Nephron progenitor cell (in vitro differentiated cells): Measurements from ENCODE around the gene FSHR.

ENCODE experiments used
- DNase-seq: peaks from one replicate; pipeline ENCODE4 v3.0.0; 2021
- H3K27ac Mint-ChIP-seq: 2 replicates; pipeline ENCODE4 v1.8.0; 2021; ENCODE audit warnings: mild to moderate bottlenecking, moderate library complexity, mixed read lengths
- H3K27me3 Mint-ChIP-seq: 2 replicates; pipeline ENCODE4 v1.8.0; 2021; ENCODE audit warnings: mild to moderate bottlenecking, low read depth, mixed read lengths; ENCODE audit not compliant: poor library complexity
- H3K36me3 Mint-ChIP-seq: 2 replicates; pipeline ENCODE4 v1.8.0; 2021; ENCODE audit warnings: low read depth, mixed read lengths
- H3K4me1 Mint-ChIP-seq: 2 replicates; pipeline ENCODE4 v1.8.0; 2021; ENCODE audit warnings: mixed read lengths
- H3K4me3 Mint-ChIP-seq: 2 replicates; pipeline ENCODE4 v1.8.0; 2021; ENCODE audit warnings: mild to moderate bottlenecking, moderate library complexity, mixed read lengths
- H3K9me3 Mint-ChIP-seq: 2 replicates; pipeline ENCODE4 v1.8.0; 2021; ENCODE audit warnings: mild to moderate bottlenecking, moderate library complexity, mixed read lengths
- CTCF ChIP-seq: fragments of 200-600 bp; sonication (generic); IDR thresholded peaks from 2 replicates; pipeline ENCODE4 v1.5.0; 2021; ENCODE audit warnings: antibody characterized with exemption

The FSHR gene

GRCh38 chr2:49102146-49102545, 52.2 kb downstream of the FSHR start:
- TF ChIP-seq CTCF = no peak
- Mint-ChIP-seq H3K27me3 (peaks cover 4% of the 10 kb centered on the region), H3K9me3 (no peaks in the 10 kb centered on the region), H3K36me3 (no peaks in the 10 kb centered on the region), H3K27ac (no peak overlapping the region), H3K4me1 (no peaks in the 10 kb centered on the region), H3K4me3 (no peak overlapping the region)
- no peak for DNase-seq

- TF ChIP-seq CTCF = no peak
- Mint-ChIP-seq H3K4me1 (no peaks in the 10 kb centered on the region), H3K27me3 (no peaks in the 10 kb centered on the region), H3K36me3 (no peaks in the 10 kb centered on the region), H3K9me3 (peaks cover 34% of the 10 kb centered on the region), H3K4me3 (no peak overlapping the region), H3K27ac (no peak overlapping the region)
- DNase-seq = no peak
These were observed 73.6 kb downstream of the FSHR start for GRCh38 chr2:49080681-49081080.

GRCh38 chr2:49070716-49071115, 83.6 kb downstream of the FSHR start:
- H3K27me3 Mint-ChIP-seq = no peaks in the 10 kb centered on the region
- H3K9me3 Mint-ChIP-seq = peaks cover 18% of the 10 kb centered on the region
- H3K27ac Mint-ChIP-seq = no peak overlapping the region
- DNase-seq = no peak
- H3K36me3 Mint-ChIP-seq = no peaks in the 10 kb centered on the region
- no peaks in the 10 kb centered on the region for H3K4me1 Mint-ChIP-seq
- TF ChIP-seq CTCF = no peak
- H3K4me3 Mint-ChIP-seq = no peak overlapping the region

- no peaks in the 10 kb centered on the region for H3K4me1 Mint-ChIP-seq
- H3K9me3 Mint-ChIP-seq = peaks cover 16% of the 10 kb centered on the region
- H3K4me3 Mint-ChIP-seq = no peak overlapping the region
- no peak overlapping the region for H3K27ac Mint-ChIP-seq
- no peaks in the 10 kb centered on the region for H3K36me3 Mint-ChIP-seq
- TF ChIP-seq CTCF = no peak
- no peak for DNase-seq
- H3K27me3 Mint-ChIP-seq = no peaks in the 10 kb centered on the region
These were observed 84.5 kb downstream of the FSHR start for GRCh38 chr2:49069829-49070228.

- DNase-seq = no peak
- TF ChIP-seq CTCF = no peak
- no peaks in the 10 kb centered on the region for H3K4me1 Mint-ChIP-seq
These were observed 85.7 kb downstream of the FSHR start for GRCh38 chr2:49068613-49069012.

GRCh38 chr2:49067971-49068370, 86.3 kb downstream of the FSHR start:
- no peak for TF ChIP-seq CTCF
- no peak for DNase-seq
- no peaks in the 10 kb centered on the region for H3K27me3 Mint-ChIP-seq
- no peak overlapping the region for H3K27ac Mint-ChIP-seq
- H3K36me3 Mint-ChIP-seq = no peaks in the 10 kb centered on the region
- no peaks in the 10 kb centered on the region for H3K4me1 Mint-ChIP-seq
- no peak overlapping the region for H3K4me3 Mint-ChIP-seq
- H3K9me3 Mint-ChIP-seq = peaks cover under 1% of the 10 kb centered on the region

More at GRCh38 chr2:49068613-49069012, 85.7 kb downstream of the FSHR start:
- no peak overlapping the region for H3K4me3 Mint-ChIP-seq
- no peaks in the 10 kb centered on the region for H3K27me3 Mint-ChIP-seq
- no peak overlapping the region for H3K27ac Mint-ChIP-seq
- peaks cover 5% of the 10 kb centered on the region for H3K9me3 Mint-ChIP-seq
- no peaks in the 10 kb centered on the region for H3K36me3 Mint-ChIP-seq
